ENCODE data around the gene PRLH. TPM values are rescaled to one million over a fixed set of nuclear protein-coding genes. Genes with fewer than 3 reads are reported as not detected.
A peak's percentile ranks its signal among the peaks of the same experiment; 100 is the strongest.

Gene PRLH
- polyA plus RNA-seq, 2 of the 4 experiments (the other 2 are of a cell fraction), result not detected

- TF ChIP-seq RCOR1 (IDR thresholded peaks at IDR 0.05; ENCODE audit: low read depth, low read length), result no peak
- no peak for TF ChIP-seq CBX2 (IDR thresholded peaks at IDR 0.05; ENCODE audit: borderline replicate concordance, low read depth)
- TF ChIP-seq MAZ (IDR thresholded peaks at IDR 0.05; ENCODE audit: borderline replicate concordance, low read depth, low read length), result no peak
- peak; percentile 42; the same call in 1 of the 2 replicates for TF ChIP-seq ATOH8 (CRISPR knock-in tag; IDR thresholded peaks at IDR 0.05; ENCODE audit: low read depth)
- TF ChIP-seq NR3C1 (IDR thresholded peaks at IDR 0.05), result no peak
- TF ChIP-seq TFCP2L1 (CRISPR knock-in tag; IDR thresholded peaks at IDR 0.05), result no peak
- no peak for TF ChIP-seq REST (IDR thresholded peaks at IDR 0.05)
Observed at GRCh38 chr2:237572021-237572741, 5.8 kb downstream of the PRLH start (continued).

DNA sequence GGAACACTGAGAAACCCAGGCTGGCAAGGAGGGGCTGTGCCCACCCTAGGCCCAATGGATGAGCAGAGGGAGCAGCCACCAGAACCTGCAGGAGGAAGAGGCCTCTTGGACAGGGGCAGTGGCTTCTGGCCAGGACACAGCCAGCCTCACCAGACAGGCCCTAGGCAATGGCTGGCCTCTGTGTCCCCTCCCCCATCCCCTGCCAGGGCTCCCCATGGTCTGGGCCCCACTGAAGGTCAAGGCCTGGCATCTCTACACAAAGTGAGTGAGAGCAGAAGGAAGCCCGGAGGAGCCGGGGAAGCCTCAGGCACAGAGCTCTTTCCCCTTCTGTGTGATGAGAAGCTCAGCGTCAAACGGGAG, 6.3 kb downstream of the PRLH start:
- H3K27ac ChIP-seq, result peak overlapping the region; percentile 55 to 71; a peak in 5 of 6 replicates
- H3K9me3 ChIP-seq, result no peaks in the 10 kb centered on the region
- no peak overlapping the region for H3K4me3 ChIP-seq
- no peak for TF ChIP-seq NPAS2 (CRISPR knock-in tag; IDR thresholded peaks at IDR 0.05; ENCODE audit: borderline replicate concordance)
- no peak for TF ChIP-seq BHLHE40 (IDR thresholded peaks at IDR 0.05; ENCODE audit: low read depth, low read length)
- TF ChIP-seq RARB (CRISPR knock-in tag; IDR thresholded peaks at IDR 0.05), result no peak
- no peak for TF ChIP-seq KDM1A (IDR thresholded peaks at IDR 0.05; ENCODE audit: low read depth)
- TF ChIP-seq TP53 (CRISPR knock-in tag; IDR thresholded peaks at IDR 0.05), result no peak
- no peak for TF ChIP-seq CBX8 (IDR thresholded peaks at IDR 0.05)
- TF ChIP-seq, protein P1, sequence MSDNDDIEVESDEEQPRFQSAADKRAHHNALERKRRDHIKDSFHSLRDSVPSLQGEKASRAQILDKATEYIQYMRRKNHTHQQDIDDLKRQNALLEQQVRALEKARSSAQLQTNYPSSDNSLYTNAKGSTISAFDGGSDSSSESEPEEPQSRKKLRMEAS (IDR thresholded peaks at IDR 0.05), result no peak
- no peak for TF ChIP-seq CEBPB (IDR thresholded peaks at IDR 0.05)
- TF ChIP-seq, protein P2, sequence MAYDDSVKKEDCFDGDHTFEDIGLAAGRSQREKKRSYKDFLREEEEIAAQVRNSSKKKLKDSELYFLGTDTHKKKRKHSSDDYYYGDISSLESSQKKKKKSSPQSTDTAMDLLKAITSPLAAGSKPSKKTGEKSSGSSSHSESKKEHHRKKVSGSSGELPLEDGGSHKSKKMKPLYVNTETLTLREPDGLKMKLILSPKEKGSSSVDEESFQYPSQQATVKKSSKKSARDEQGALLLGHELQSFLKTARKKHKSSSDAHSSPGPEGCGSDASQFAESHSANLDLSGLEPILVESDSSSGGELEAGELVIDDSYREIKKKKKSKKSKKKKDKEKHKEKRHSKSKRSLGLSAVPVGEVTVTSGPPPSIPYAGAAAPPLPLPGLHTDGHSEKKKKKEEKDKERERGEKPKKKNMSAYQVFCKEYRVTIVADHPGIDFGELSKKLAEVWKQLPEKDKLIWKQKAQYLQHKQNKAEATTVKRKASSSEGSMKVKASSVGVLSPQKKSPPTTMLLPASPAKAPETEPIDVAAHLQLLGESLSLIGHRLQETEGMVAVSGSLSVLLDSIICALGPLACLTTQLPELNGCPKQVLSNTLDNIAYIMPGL (CRISPR knock-in tag; IDR thresholded peaks at IDR 0.05; ENCODE audit: borderline replicate concordance), result no peak
- TF ChIP-seq PBX3 (IDR thresholded peaks at IDR 0.05), result no peak
- TF ChIP-seq ATOH8 (CRISPR knock-in tag; IDR thresholded peaks at IDR 0.05; ENCODE audit: low read depth), result no peak
- TF ChIP-seq, protein P3, sequence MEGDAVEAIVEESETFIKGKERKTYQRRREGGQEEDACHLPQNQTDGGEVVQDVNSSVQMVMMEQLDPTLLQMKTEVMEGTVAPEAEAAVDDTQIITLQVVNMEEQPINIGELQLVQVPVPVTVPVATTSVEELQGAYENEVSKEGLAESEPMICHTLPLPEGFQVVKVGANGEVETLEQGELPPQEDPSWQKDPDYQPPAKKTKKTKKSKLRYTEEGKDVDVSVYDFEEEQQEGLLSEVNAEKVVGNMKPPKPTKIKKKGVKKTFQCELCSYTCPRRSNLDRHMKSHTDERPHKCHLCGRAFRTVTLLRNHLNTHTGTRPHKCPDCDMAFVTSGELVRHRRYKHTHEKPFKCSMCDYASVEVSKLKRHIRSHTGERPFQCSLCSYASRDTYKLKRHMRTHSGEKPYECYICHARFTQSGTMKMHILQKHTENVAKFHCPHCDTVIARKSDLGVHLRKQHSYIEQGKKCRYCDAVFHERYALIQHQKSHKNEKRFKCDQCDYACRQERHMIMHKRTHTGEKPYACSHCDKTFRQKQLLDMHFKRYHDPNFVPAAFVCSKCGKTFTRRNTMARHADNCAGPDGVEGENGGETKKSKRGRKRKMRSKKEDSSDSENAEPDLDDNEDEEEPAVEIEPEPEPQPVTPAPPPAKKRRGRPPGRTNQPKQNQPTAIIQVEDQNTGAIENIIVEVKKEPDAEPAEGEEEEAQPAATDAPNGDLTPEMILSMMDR (IDR thresholded peaks at IDR 0.05), result no peak
- TF ChIP-seq RCOR1 (IDR thresholded peaks at IDR 0.05; ENCODE audit: low read depth, low read length), result no peak
- TF ChIP-seq EP300 (IDR thresholded peaks at IDR 0.05), result no peak
- no peak for TF ChIP-seq HOXA7 (CRISPR knock-in tag; IDR thresholded peaks at IDR 0.05)
- ChIA-PET POLR2A (interaction anchor here (1.6 kb wide), 1 partner anchor 480 kb away, joined by 4 read pairs; no protein-coding TSS in a partner anchor), CTCF (interaction anchor here (0.6 to 5.5 kb wide), 67 partner anchors 11 to 507 kb away, joined by 3 to 146 read pairs (median 8); partner anchors contain the start of genes COL6A3, COPS8, MLPH and RAB17)
- ATAC-seq (no peak), FAIRE-seq (no peak), DNase-seq (ENCODE audit: low read depth in 1 of 2, low spot score in 1 of 2) (no peak)
- peaks cover 10% of the 10 kb centered on the region; the same call in 2 of the 3 replicates for H3K4me1 ChIP-seq
- 57% methylated on average over 4 of the region's 4 CpGs for WGBS (ENCODE audit: missing lambda C conversion rate)
- peak overlapping the region; percentile 58; the same call in 2 of the 3 replicates for H3K4me2 ChIP-seq

Measured in A549 (cell line).